ENCODE measurements around the gene ABLIM3.

ABLIM3 gene

DNA sequence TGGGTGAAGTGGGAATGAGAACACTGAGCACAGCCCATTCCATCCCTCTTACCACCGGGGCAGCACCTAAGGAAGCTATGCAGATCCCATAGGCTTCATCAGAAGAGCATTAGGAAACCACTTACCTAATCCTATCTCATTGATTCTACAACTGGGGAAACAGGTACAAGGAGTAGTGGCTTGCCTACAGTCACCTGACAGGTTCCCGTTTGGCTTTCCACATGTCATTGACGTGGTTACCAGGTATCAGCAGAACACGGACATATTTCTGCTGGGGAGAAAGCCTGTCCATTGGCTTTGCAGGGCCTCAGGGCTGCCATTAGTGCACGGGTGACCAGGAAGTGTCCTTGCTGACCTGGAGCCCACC, 141.7 kb downstream of the ABLIM3 start:
- no peaks in the 10 kb centered on the region for H3K9me2 ChIP-seq (replicated peaks; ENCODE audit: low read depth, low read length)
- H3K4me3 ChIP-seq (ENCODE audit: low read length, poor library complexity, severe bottlenecking) = no peak overlapping the region
- no peaks in the 10 kb centered on the region for H3K79me2 ChIP-seq (ENCODE audit: insufficient read depth, low read length)

DNA sequence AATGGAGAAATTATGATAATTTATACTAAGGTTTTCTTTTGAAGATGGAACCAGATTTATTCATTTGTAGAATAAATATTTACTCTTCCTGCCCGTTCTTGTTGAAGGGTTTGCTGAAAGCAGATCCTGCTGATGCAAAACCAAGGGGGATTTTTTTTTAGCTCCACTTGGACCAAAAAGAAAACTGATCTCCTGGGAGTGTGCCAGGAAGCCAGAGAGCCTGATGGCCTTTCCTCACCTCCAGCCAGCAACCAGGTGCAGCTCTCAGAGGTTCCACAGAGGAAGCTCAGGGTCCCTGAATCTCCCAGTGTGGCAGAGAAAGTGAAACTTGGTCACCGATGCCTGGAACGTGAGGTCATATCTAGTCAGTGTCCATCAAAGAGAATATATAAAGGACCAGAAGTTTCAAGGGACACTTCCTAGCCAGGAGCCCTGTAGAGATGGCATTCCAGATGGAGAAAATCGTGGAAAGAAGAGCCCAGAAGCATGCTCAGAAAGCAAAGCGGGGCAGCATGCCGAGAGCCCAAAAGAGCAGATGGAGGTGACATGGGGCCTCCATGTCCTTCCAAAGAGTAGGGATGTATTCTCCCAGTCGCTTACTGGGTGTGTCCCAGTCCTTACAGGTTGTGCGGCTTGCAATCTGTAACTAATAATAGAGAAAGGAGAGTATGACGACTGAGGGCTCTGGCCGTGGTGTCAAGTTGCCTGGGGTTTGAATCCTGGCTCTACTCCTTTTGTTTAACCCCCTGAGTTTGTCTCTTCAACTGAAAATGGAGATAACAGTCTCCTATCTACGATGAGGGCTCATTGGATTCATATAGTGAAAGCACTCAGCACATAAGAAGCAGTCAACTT, 142.6 kb downstream of the ABLIM3 start:
- H4K20me1 ChIP-seq (ENCODE audit: insufficient read depth, low read length, poor library complexity, severe bottlenecking) = no peaks in the 10 kb centered on the region
- no peaks in the 10 kb centered on the region for H3K36me3 ChIP-seq (ENCODE audit: insufficient read depth, low read length)
- H3K9ac ChIP-seq (ENCODE audit: low read depth, low read length, poor library complexity, severe bottlenecking) = no peak overlapping the region
- H3F3A ChIP-seq (ENCODE audit: low read depth) = no peaks in the 10 kb centered on the region
- H3K79me2 ChIP-seq (ENCODE audit: insufficient read depth, low read length) = no peaks in the 10 kb centered on the region
- no peaks in the 10 kb centered on the region for H3K9me3 ChIP-seq (ENCODE audit: insufficient read depth, low read depth, low read length)
- no peaks in the 10 kb centered on the region for H3K9me2 ChIP-seq (replicated peaks; ENCODE audit: low read depth, low read length)
- TF ChIP-seq, protein P1, sequence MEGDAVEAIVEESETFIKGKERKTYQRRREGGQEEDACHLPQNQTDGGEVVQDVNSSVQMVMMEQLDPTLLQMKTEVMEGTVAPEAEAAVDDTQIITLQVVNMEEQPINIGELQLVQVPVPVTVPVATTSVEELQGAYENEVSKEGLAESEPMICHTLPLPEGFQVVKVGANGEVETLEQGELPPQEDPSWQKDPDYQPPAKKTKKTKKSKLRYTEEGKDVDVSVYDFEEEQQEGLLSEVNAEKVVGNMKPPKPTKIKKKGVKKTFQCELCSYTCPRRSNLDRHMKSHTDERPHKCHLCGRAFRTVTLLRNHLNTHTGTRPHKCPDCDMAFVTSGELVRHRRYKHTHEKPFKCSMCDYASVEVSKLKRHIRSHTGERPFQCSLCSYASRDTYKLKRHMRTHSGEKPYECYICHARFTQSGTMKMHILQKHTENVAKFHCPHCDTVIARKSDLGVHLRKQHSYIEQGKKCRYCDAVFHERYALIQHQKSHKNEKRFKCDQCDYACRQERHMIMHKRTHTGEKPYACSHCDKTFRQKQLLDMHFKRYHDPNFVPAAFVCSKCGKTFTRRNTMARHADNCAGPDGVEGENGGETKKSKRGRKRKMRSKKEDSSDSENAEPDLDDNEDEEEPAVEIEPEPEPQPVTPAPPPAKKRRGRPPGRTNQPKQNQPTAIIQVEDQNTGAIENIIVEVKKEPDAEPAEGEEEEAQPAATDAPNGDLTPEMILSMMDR (conservative IDR thresholded peaks at IDR 0.05; ENCODE audit: low read length) = no peak
- TF ChIP-seq EZH2phosphoT487 (IDR thresholded peaks at IDR 0.05; ENCODE audit: borderline replicate concordance) = no peak
- H3K4me3 ChIP-seq (ENCODE audit: low read length, poor library complexity, severe bottlenecking) = no peak overlapping the region
- no peaks in the 10 kb centered on the region for H3K4me1 ChIP-seq (ENCODE audit: insufficient read depth, low read length, poor library complexity, severe bottlenecking)
- H3K4me2 ChIP-seq (ENCODE audit: low read depth, low read length, poor library complexity, severe bottlenecking) = no peak overlapping the region
- no peak overlapping the region for H2AFZ ChIP-seq (ENCODE audit: low read length)
- H3K27me3 ChIP-seq (ENCODE audit: insufficient read depth, low read length, poor library complexity, severe bottlenecking) = no peaks in the 10 kb centered on the region

More for the DNA sequence above, 141.7 kb downstream of the ABLIM3 start:
- Histone ChIP-seq H4K20me1 (ENCODE audit: insufficient read depth, low read length, poor library complexity, severe bottlenecking) (no peaks in the 10 kb centered on the region), H3K36me3 (ENCODE audit: insufficient read depth, low read length) (no peaks in the 10 kb centered on the region), H3K4me1 (ENCODE audit: insufficient read depth, low read length, poor library complexity, severe bottlenecking) (no peaks in the 10 kb centered on the region), H3K9ac (ENCODE audit: low read depth, low read length, poor library complexity, severe bottlenecking) (no peak overlapping the region), H3K4me2 (ENCODE audit: low read depth, low read length, poor library complexity, severe bottlenecking) (no peak overlapping the region), H3K9me3 (ENCODE audit: insufficient read depth, low read depth, low read length) (no peaks in the 10 kb centered on the region), H3K27me3 (ENCODE audit: insufficient read depth, low read length, poor library complexity, severe bottlenecking) (no peaks in the 10 kb centered on the region), H2AFZ (ENCODE audit: low read length) (no peak overlapping the region), H3F3A (ENCODE audit: low read depth) (no peaks in the 10 kb centered on the region)
- TF ChIP-seq EZH2phosphoT487 (IDR thresholded peaks at IDR 0.05; ENCODE audit: borderline replicate concordance) = no peak
- TF ChIP-seq, protein P1 (conservative IDR thresholded peaks at IDR 0.05; ENCODE audit: low read length) = no peak

DNA sequence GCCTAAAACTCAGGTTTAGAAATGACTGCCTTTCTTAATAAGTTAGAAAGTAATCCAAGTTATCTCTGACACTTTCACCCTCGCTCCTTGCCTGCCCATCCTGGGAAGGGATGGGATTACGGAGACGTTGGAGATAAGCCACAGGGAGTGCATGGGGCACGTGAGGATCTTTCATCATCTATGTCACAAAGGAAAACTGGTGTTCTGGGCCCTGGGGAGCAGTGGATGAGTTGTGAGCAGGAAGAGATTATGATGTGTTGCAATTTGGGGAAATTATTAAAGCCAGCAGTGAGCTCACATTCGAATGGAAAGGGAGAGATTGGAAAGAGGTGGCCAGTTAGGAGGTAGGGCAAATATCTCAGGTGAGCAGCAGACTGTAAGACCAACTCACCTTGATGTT, 143.2 kb downstream of the ABLIM3 start:
- Histone ChIP-seq H3K9me2 (replicated peaks; ENCODE audit: low read depth, low read length) (no peaks in the 10 kb centered on the region), H3K27me3 (ENCODE audit: insufficient read depth, low read length, poor library complexity, severe bottlenecking) (no peaks in the 10 kb centered on the region), H3K9me3 (ENCODE audit: insufficient read depth, low read depth, low read length) (no peaks in the 10 kb centered on the region), H3K4me2 (ENCODE audit: low read depth, low read length, poor library complexity, severe bottlenecking) (no peak overlapping the region), H3F3A (ENCODE audit: low read depth) (no peaks in the 10 kb centered on the region), H2AFZ (ENCODE audit: low read length) (no peak overlapping the region), H3K36me3 (ENCODE audit: insufficient read depth, low read length) (no peaks in the 10 kb centered on the region), H3K79me2 (ENCODE audit: insufficient read depth, low read length) (no peaks in the 10 kb centered on the region), H3K4me1 (ENCODE audit: insufficient read depth, low read length, poor library complexity, severe bottlenecking) (no peaks in the 10 kb centered on the region), H3K4me3 (ENCODE audit: low read length, poor library complexity, severe bottlenecking) (no peak overlapping the region), H4K20me1 (ENCODE audit: insufficient read depth, low read length, poor library complexity, severe bottlenecking) (no peaks in the 10 kb centered on the region), H3K9ac (ENCODE audit: low read depth, low read length, poor library complexity, severe bottlenecking) (no peak overlapping the region)
- TF ChIP-seq EZH2phosphoT487 (IDR thresholded peaks at IDR 0.05; ENCODE audit: borderline replicate concordance) = no peak
- TF ChIP-seq, protein P1 (conservative IDR thresholded peaks at IDR 0.05; ENCODE audit: low read length) = no peak
